Brain microvascular endothelial cell (primary cell): ENCODE data around the gene RGS9BP.
"Not testable (repeated sequence)": the region's sequence is repeated elsewhere in the genome, so short reads cannot be mapped to it uniquely, and the experiment has no call there.

ENCODE experiments used
- DNase-seq: peaks from one replicate; pipeline ENCODE4 v3.0.0-alpha.2; 2020
- H3K27ac ChIP-seq: fragments of 250-450 bp; sonication (Bioruptor Pico); 2 replicates; pipeline ENCODE4 v1.5.1; 2020; ENCODE audit warnings: mild to moderate bottlenecking, moderate library complexity
- H3K27me3 ChIP-seq: fragments of 250-450 bp; sonication (Bioruptor Pico); replicated peaks from 2 replicates; pipeline ENCODE4 v1.5.1; 2020; ENCODE audit warnings: mild to moderate bottlenecking
- H3K36me3 ChIP-seq: fragments of 250-450 bp; sonication (Bioruptor Pico); replicated peaks from 2 replicates; pipeline ENCODE4 v1.5.1; 2020; ENCODE audit warnings: mild to moderate bottlenecking
- H3K4me3 ChIP-seq: 2 replicates; pipeline ENCODE4 v1.5.1; 2011; ENCODE audit warnings: low read depth, mild to moderate bottlenecking, control low read depth, low read length, moderate library complexity
- in situ Hi-C: cut with HindIII; loops from 2 replicates; pipeline ENCODE4 v1.10.0; 2017; ENCODE audit warnings: low sequenced_read_pairs, low pct_ligation_motif_present
- TF ChIP-seq, protein P1 (sequence below): IDR thresholded peaks from 2 replicates; pipeline ENCODE4 v1.5.1; 2011; ENCODE audit warnings: low read depth, mild to moderate bottlenecking, moderate library complexity, low read length, control low read depth, inconsistent platforms; ENCODE audit errors: missing control alignments

The RGS9BP gene

DNA sequence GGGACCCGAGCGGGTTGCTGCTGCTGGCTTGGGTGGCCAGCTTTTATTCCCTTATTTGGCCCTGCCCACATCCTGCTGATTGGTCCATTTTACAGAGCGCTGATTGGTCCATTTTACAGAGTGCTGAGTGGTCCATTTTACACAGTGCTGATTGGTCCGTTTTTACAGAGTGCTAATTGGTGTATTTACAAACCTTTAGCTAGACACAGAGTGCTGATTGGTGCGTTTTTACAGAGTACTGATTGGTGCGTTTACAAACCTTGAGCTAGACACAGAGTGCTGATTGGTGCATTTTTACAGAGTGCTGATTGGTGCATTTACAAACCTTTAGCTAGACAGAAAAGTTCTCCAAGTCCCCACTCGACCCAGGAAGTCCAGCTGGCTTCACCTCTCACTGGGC lies 24.5 kb downstream of the RGS9BP start:
- H3K27ac ChIP-seq, in situ Hi-C loops, H3K27me3 ChIP-seq, H3K4me3 ChIP-seq, DNase-seq: not testable (repeated sequence)
- peaks cover 22% of the 10 kb centered on the region for H3K36me3 ChIP-seq

DNA sequence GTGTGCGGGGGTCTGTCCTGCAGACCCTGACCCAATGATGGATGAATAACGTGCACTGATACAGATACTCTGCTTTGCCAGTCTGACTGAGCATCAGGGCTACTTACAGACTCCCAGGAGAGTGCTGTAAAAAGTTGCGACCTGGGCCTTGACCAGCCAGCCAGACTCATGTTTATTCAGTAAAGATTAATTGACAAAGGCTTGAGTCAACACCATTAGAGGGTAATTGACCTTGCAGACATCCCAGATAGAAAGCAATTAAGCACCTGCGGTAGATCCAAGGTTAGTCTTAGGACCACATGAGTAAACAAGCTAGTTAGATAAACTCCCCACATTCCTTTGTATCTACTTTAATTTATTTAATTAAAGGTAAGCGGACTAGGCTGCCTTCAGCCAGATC lies 26.4 kb downstream of the RGS9BP start:
- in situ Hi-C loops: no loop called here

DNA sequence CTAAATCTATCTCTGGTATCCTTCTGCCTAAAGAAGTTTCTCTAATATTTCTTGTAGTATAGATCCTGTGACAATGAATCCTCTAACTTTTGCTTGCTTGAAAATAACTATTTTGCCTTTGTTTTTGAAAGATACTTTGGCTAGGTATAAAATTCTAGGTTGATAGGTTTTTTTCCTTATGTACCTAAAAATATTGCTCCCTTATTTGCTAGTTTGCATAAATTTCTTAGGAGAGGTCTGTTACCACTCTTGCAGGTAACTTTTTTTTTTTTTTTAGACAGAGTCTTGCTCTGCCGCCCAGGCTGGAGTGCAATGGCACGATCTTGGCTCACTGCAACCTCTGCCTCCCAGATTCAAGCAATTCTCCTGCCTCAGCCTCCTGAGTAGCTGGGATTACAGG lies 28.4 kb downstream of the RGS9BP start:
- DNase-seq, H3K27ac ChIP-seq, H3K4me3 ChIP-seq, H3K27me3 ChIP-seq, in situ Hi-C loops: not testable (repeated sequence)
- H3K36me3 ChIP-seq: peaks cover 17% of the 10 kb centered on the region

More for the DNA sequence above, 26.4 kb downstream of the RGS9BP start:
- no peak for DNase-seq
- TF ChIP-seq, protein P1, sequence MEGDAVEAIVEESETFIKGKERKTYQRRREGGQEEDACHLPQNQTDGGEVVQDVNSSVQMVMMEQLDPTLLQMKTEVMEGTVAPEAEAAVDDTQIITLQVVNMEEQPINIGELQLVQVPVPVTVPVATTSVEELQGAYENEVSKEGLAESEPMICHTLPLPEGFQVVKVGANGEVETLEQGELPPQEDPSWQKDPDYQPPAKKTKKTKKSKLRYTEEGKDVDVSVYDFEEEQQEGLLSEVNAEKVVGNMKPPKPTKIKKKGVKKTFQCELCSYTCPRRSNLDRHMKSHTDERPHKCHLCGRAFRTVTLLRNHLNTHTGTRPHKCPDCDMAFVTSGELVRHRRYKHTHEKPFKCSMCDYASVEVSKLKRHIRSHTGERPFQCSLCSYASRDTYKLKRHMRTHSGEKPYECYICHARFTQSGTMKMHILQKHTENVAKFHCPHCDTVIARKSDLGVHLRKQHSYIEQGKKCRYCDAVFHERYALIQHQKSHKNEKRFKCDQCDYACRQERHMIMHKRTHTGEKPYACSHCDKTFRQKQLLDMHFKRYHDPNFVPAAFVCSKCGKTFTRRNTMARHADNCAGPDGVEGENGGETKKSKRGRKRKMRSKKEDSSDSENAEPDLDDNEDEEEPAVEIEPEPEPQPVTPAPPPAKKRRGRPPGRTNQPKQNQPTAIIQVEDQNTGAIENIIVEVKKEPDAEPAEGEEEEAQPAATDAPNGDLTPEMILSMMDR: no peak
- H3K36me3 ChIP-seq: peaks cover 22% of the 10 kb centered on the region
- no peaks in the 10 kb centered on the region for H3K27me3 ChIP-seq
- no peak overlapping the region for H3K27ac ChIP-seq
- no peak overlapping the region for H3K4me3 ChIP-seq

DNA sequence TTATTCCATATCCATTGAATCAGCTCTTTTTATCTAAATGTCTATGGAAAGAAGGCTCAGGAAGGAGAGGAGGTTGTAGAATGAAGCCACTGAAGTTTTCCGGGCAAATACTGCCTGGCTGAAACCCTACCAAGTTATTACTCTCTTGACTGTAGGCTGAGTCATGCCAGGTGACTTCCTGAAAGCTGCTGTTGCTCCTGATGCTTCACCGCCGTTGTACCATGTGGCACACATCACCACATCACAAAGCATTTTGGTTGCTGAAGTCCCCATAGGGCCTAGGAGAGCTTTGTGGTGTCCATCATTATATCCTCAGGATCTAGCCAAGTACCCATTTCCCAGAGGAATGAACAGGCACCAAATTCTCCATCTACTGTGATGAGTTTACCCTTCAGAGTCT lies 32.8 kb downstream of the RGS9BP start:
- peaks cover 10% of the 10 kb centered on the region for H3K36me3 ChIP-seq
- no peak for DNase-seq
- H3K4me3 ChIP-seq: no peak overlapping the region
- TF ChIP-seq, protein P1: no peak
- in situ Hi-C loops: no loop called here
- H3K27me3 ChIP-seq: no peaks in the 10 kb centered on the region
- no peak overlapping the region for H3K27ac ChIP-seq

DNA sequence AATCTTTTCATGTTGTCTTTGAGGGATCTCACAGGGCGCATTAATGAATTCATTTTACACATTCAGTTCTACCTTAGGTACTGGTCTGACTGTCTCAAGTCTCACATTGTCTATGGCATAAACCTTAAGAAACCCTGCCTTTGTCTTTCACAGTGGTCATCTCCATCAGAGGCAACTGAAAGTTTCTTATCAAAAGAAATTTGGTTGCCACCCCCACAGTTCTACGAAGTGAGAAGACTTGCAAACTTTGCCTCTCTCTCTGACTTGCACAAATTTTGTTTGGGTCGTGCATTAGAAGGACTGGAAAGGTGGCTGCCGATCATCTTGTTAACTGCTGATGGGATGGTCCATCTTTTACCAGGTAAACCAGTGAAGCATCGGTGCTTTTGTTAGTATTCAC lies 33.4 kb downstream of the RGS9BP start:
- Histone ChIP-seq H3K36me3 (peaks cover 10% of the 10 kb centered on the region), H3K27me3 (no peaks in the 10 kb centered on the region), H3K27ac (no peak overlapping the region), H3K4me3 (no peak overlapping the region)
- no peak for DNase-seq
- TF ChIP-seq, protein P1: no peak
- in situ Hi-C loops: no loop called here

DNA sequence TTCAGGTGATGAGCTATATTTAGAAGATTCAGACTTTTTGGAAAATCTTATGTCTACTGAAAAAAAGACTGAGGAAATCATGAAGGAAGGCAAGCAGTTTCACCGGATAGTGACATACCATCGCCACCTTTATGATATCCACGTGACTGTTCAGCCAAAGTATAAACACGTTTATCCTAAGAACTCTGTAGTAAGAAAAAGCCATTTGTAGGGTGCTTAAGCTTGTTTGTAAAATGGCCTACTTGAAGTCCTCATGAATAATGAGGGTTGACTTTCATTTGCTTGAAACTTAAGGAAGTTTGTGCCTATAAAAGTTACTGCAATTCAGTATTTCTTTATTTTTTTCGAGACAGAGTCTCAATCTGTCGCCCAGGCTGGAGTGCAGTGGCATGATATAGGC lies 36.1 kb downstream of the RGS9BP start:
- DNase-seq: no peak
- TF ChIP-seq, protein P1: no peak
- Histone ChIP-seq H3K27me3 (no peaks in the 10 kb centered on the region), H3K27ac (no peak overlapping the region), H3K4me3 (no peak overlapping the region), H3K36me3 (peaks cover 7% of the 10 kb centered on the region)
- in situ Hi-C loops: no loop called here

DNA sequence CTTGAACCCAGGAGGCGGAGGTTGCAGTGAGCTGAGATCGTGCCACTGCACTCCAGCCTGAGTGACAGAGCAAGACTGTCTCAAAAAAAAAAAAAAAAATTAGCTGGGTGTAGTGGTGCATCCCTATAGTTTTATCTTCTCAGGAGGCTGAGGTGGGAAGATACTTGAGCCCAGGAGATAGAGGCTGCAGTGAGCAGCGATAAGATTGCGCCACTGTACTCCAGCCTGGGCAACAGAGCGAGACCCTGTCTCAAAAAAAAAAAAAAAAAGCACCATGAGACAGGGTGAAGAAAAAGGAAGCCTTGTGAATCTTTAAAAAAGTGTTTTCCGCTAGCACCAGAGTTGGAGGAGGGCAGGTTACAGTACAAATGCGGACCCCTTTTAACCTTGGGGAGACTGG lies 40.6 kb downstream of the RGS9BP start:
- DNase-seq, H3K27ac ChIP-seq, H3K27me3 ChIP-seq, H3K4me3 ChIP-seq, in situ Hi-C loops, H3K36me3 ChIP-seq: not testable (repeated sequence)
